GM12865 (cell line): ENCODE results near the gene SF3A1.
"Not testable (repeated sequence)": the region's sequence is repeated elsewhere in the genome, so short reads cannot be mapped to it uniquely, and the experiment has no call there.

ENCODE experiments used
- DNase-seq: peaks from one replicate; pipeline ENCODE4 v3.0.0; 2010; ENCODE audit warnings: low read depth
- H3K4me3 ChIP-seq: 2 replicates; pipeline ENCODE4 v1.5.1; 2011; ENCODE audit warnings: mild to moderate bottlenecking, low read depth, low read length, control low read depth
- CTCF ChIP-seq: IDR thresholded peaks from 2 replicates; pipeline ENCODE4 v1.5.1; 2011; ENCODE audit warnings: low read length, control low read depth, low read depth, inconsistent platforms; ENCODE audit not compliant: insufficient read depth; ENCODE audit errors: missing control alignments

SF3A1 gene

GRCh38 chr22:30356449-30357235, at the start of gene SF3A1, which contains the start of gene CCDC157:
SF3A1 (minus strand) TSS chr22:30356894; CDS start chr22:30356792, 102 bp downstream.
CCDC157 (plus strand) TSS chr22:30357007; CDS start chr22:30366001, 8,994 bp downstream.
- TF ChIP-seq CTCF: no peak
- DNase-seq: peak; percentile 95
- H3K4me3 ChIP-seq: peak within 1 kb of the TSS; percentile 81

- no peak for DNase-seq
- no peak overlapping the region for H3K4me3 ChIP-seq
- TF ChIP-seq CTCF: no peak
These were observed 49.7 kb upstream of the SF3A1 start for GRCh38 chr22:30406400-30406799.

- no peak overlapping the region for H3K4me3 ChIP-seq
- DNase-seq: no peak
- no peak for TF ChIP-seq CTCF
These were observed 49.0 kb upstream of the SF3A1 start for GRCh38 chr22:30405731-30406130.

GRCh38 chr22:30404307-30404706, 47.6 kb upstream of the SF3A1 start:
- TF ChIP-seq CTCF: no peak
- no peak for DNase-seq
- no peak overlapping the region for H3K4me3 ChIP-seq

GRCh38 chr22:30402766-30403104, 46.0 kb upstream of the SF3A1 start:
- not testable (repeated sequence) for DNase-seq, H3K4me3 ChIP-seq

- no peak for DNase-seq
- H3K4me3 ChIP-seq: no peak overlapping the region
- no peak for TF ChIP-seq CTCF
These were observed 45.5 kb upstream of the SF3A1 start for GRCh38 chr22:30402028-30402765.

GRCh38 chr22:30401024-30401423, 44.3 kb upstream of the SF3A1 start:
- not testable (repeated sequence) for H3K4me3 ChIP-seq, DNase-seq

GRCh38 chr22:30400159-30400558, 43.5 kb upstream of the SF3A1 start:
- H3K4me3 ChIP-seq: no peak overlapping the region
- no peak for DNase-seq
- TF ChIP-seq CTCF: no peak
